Measurements from ENCODE around the gene PAM16. TPM values are rescaled to one million over a fixed set of nuclear protein-coding genes. Genes with fewer than 3 reads are reported as not detected.
A peak's percentile ranks its signal among the peaks of the same experiment; 100 is the strongest.

PAM16 gene
- total RNA-seq, 3 donors from 2014 or later = 31.9 to 35.8 (median 32.6) TPM

- H3K4me3 ChIP-seq = no peak overlapping the region
- H3K36me3 ChIP-seq (ENCODE audit: low read depth) = no peaks in the 10 kb centered on the region
- TF ChIP-seq, protein P1, sequence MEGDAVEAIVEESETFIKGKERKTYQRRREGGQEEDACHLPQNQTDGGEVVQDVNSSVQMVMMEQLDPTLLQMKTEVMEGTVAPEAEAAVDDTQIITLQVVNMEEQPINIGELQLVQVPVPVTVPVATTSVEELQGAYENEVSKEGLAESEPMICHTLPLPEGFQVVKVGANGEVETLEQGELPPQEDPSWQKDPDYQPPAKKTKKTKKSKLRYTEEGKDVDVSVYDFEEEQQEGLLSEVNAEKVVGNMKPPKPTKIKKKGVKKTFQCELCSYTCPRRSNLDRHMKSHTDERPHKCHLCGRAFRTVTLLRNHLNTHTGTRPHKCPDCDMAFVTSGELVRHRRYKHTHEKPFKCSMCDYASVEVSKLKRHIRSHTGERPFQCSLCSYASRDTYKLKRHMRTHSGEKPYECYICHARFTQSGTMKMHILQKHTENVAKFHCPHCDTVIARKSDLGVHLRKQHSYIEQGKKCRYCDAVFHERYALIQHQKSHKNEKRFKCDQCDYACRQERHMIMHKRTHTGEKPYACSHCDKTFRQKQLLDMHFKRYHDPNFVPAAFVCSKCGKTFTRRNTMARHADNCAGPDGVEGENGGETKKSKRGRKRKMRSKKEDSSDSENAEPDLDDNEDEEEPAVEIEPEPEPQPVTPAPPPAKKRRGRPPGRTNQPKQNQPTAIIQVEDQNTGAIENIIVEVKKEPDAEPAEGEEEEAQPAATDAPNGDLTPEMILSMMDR (IDR thresholded peaks at IDR 0.05) = no peak
- H3K4me1 ChIP-seq (ENCODE audit: low read depth) = peaks cover 9% of the 10 kb centered on the region
- DNase-seq (peak in 1 of 3 donors; percentile 30), ATAC-seq (no peak)
- no peaks in the 10 kb centered on the region for H3K9me3 ChIP-seq
- intact Hi-C loops (cut with DNase I, micrococcal nuclease) = no loop called here
These were observed 21.6 kb upstream of the PAM16 start for GRCh38 chr16:4372578-4373355.

- Histone ChIP-seq H3K4me3 (peak overlapping the region; percentile 28), H3K4me1 (ENCODE audit: low read depth) (peaks cover 9% of the 10 kb centered on the region), H3K36me3 (ENCODE audit: low read depth) (no peaks in the 10 kb centered on the region), H3K9me3 (no peaks in the 10 kb centered on the region)
- DNase-seq = no peak
- peak; percentile 43 for ATAC-seq
- TF ChIP-seq, protein P1 (IDR thresholded peaks at IDR 0.05) = no peak
- intact Hi-C loops (cut with DNase I, micrococcal nuclease) = no loop called here
These were observed 21.0 kb upstream of the PAM16 start for GRCh38 chr16:4372001-4372577.

- H3K9me3 ChIP-seq = no peaks in the 10 kb centered on the region
- DNase-seq = peak; percentile 81 to 84 (median 83)
- H3K36me3 ChIP-seq (ENCODE audit: low read depth) = no peaks in the 10 kb centered on the region
- ATAC-seq = peak; percentile 85
- H3K4me1 ChIP-seq (ENCODE audit: low read depth) = peaks cover 9% of the 10 kb centered on the region
- H3K4me3 ChIP-seq = peak within 1 kb of the TSS; percentile 28
- TF ChIP-seq, protein P1 (IDR thresholded peaks at IDR 0.05) = no peak
- intact Hi-C loops (cut with DNase I, micrococcal nuclease) = no loop called here
These were observed 20.4 kb upstream of the PAM16 start, which contains the start of gene VASN for GRCh38 chr16:4371357-4372000. Gene VASN (plus strand): TSS chr16:4371848. CDS start chr16:4380878, 9,030 bp downstream.

GRCh38 chr16:4370570-4371356 lies 19.6 kb upstream of the PAM16 start:
- ATAC-seq (peak; percentile 26), DNase-seq (peak; percentile 61 to 82 (median 61))
- peaks cover 9% of the 10 kb centered on the region for H3K4me1 ChIP-seq (ENCODE audit: low read depth)
- no peaks in the 10 kb centered on the region for H3K9me3 ChIP-seq
- H3K4me3 ChIP-seq = no peak overlapping the region
- intact Hi-C loops (cut with DNase I, micrococcal nuclease) = no loop called here
- TF ChIP-seq, protein P1 (IDR thresholded peaks at IDR 0.05) = no peak
- H3K36me3 ChIP-seq (ENCODE audit: low read depth) = no peaks in the 10 kb centered on the region

DNA sequence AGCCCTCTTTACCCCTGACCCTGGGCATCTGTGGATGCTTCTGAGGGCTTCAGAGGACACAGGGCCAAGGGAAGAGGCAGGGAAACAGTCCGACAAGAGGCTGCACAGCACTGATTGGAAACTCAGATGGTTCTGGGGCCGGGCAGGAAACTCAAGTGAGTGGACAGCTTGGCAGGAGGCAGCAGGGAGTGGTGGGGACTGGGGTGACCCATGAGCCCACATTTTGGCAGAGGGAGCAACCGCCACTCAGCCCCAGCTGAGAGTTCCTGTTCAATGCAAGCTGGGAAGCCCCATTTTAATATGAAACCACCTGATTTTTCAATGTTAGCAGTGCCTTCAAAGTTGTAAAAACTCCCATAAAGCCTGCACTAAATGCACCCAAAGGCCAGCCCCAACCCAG lies 19.0 kb upstream of the PAM16 start:
- TF ChIP-seq, protein P1 (IDR thresholded peaks at IDR 0.05) = no peak
- intact Hi-C loops (cut with DNase I, micrococcal nuclease) = no loop called here
- H3K4me1 ChIP-seq (ENCODE audit: low read depth) = peaks cover 9% of the 10 kb centered on the region
- ATAC-seq (no peak), DNase-seq (no peak)
- no peaks in the 10 kb centered on the region for H3K9me3 ChIP-seq
- H3K4me3 ChIP-seq = no peak overlapping the region
- no peaks in the 10 kb centered on the region for H3K36me3 ChIP-seq (ENCODE audit: low read depth)

Measured in mucosa of descending colon (tissue), 3 donors.